ENCODE data around the gene FPR1.

Gene FPR1

GRCh38 chr19:51751655-51752054 lies at the start of gene FPR1:
Gene FPR1 (minus strand): TSS chr19:51751878. CDS start chr19:51746994, 4,884 bp downstream.
- Histone ChIP-seq H3K9me2 (ENCODE audit: low read depth, low read length) (no peaks in the 10 kb centered on the region), H3K27me3 (ENCODE audit: insufficient read depth, low read length) (no peaks in the 10 kb centered on the region), H3K79me2 (ENCODE audit: insufficient read depth, low read length) (no peaks in the 10 kb centered on the region), H3K36me3 (ENCODE audit: insufficient read depth, low read length) (no peaks in the 10 kb centered on the region), H3F3A (ENCODE audit: insufficient read depth, low read length) (no peaks in the 10 kb centered on the region), H3K27ac (ENCODE audit: low read depth, low read length, poor library complexity, severe bottlenecking) (no peak within 1 kb of the TSS), H3K9ac (ENCODE audit: low read length) (no peak within 1 kb of the TSS), H3K4me3 (ENCODE audit: low read depth, low read length, poor library complexity, severe bottlenecking) (no peak within 1 kb of the TSS), H3K9me3 (ENCODE audit: low read length) (no peaks in the 10 kb centered on the region), H2AFZ (ENCODE audit: low read length) (no peak within 1 kb of the TSS), H4K20me1 (ENCODE audit: insufficient read depth, low read length) (no peaks in the 10 kb centered on the region), H3K4me1 (ENCODE audit: insufficient read depth, low read length, severe bottlenecking) (no peaks in the 10 kb centered on the region), H3K4me2 (ENCODE audit: low read length) (no peak within 1 kb of the TSS)
- TF ChIP-seq EZH2 (IDR thresholded peaks at IDR 0.05; ENCODE audit: borderline replicate concordance, low read length) (no peak), CTCF (IDR thresholded peaks at IDR 0.05; ENCODE audit: low read length) (no peak)

GRCh38 chr19:51800473-51801244 lies 49.0 kb upstream of the FPR1 start:
- Histone ChIP-seq H3K27ac (ENCODE audit: low read depth, low read length, poor library complexity, severe bottlenecking) (no peak overlapping the region), H3K36me3 (ENCODE audit: insufficient read depth, low read length) (no peaks in the 10 kb centered on the region), H4K20me1 (ENCODE audit: insufficient read depth, low read length) (no peaks in the 10 kb centered on the region), H3K9me2 (ENCODE audit: low read depth, low read length) (no peaks in the 10 kb centered on the region), H3K27me3 (ENCODE audit: insufficient read depth, low read length) (no peaks in the 10 kb centered on the region), H3K79me2 (ENCODE audit: insufficient read depth, low read length) (no peaks in the 10 kb centered on the region), H3K4me2 (ENCODE audit: low read length) (no peak overlapping the region), H2AFZ (ENCODE audit: low read length) (no peak overlapping the region), H3K9ac (ENCODE audit: low read length) (no peak overlapping the region), H3K9me3 (ENCODE audit: low read length) (no peaks in the 10 kb centered on the region), H3F3A (ENCODE audit: insufficient read depth, low read length) (no peaks in the 10 kb centered on the region), H3K4me3 (ENCODE audit: low read depth, low read length, poor library complexity, severe bottlenecking) (no peak overlapping the region), H3K4me1 (ENCODE audit: insufficient read depth, low read length, severe bottlenecking) (no peaks in the 10 kb centered on the region)
- TF ChIP-seq CTCF (IDR thresholded peaks at IDR 0.05; ENCODE audit: low read length) (no peak), EZH2 (IDR thresholded peaks at IDR 0.05; ENCODE audit: borderline replicate concordance, low read length) (no peak)

- Histone ChIP-seq H3K9me2 (ENCODE audit: low read depth, low read length) (no peaks in the 10 kb centered on the region), H4K20me1 (ENCODE audit: insufficient read depth, low read length) (no peaks in the 10 kb centered on the region), H3K27ac (ENCODE audit: low read depth, low read length, poor library complexity, severe bottlenecking) (no peak overlapping the region), H3K4me2 (ENCODE audit: low read length) (no peak overlapping the region), H3K9ac (ENCODE audit: low read length) (no peak overlapping the region), H3K4me1 (ENCODE audit: insufficient read depth, low read length, severe bottlenecking) (no peaks in the 10 kb centered on the region), H3K4me3 (ENCODE audit: low read depth, low read length, poor library complexity, severe bottlenecking) (no peak overlapping the region), H3F3A (ENCODE audit: insufficient read depth, low read length) (no peaks in the 10 kb centered on the region), H3K27me3 (ENCODE audit: insufficient read depth, low read length) (no peaks in the 10 kb centered on the region), H3K36me3 (ENCODE audit: insufficient read depth, low read length) (no peaks in the 10 kb centered on the region), H3K9me3 (ENCODE audit: low read length) (no peaks in the 10 kb centered on the region), H3K79me2 (ENCODE audit: insufficient read depth, low read length) (no peaks in the 10 kb centered on the region), H2AFZ (ENCODE audit: low read length) (no peak overlapping the region)
- TF ChIP-seq EZH2 (IDR thresholded peaks at IDR 0.05; ENCODE audit: borderline replicate concordance, low read length), result no peak
Measured at GRCh38 chr19:51799774-51800472, 48.2 kb upstream of the FPR1 start.
